T-cell (primary cell): ENCODE measurements around the gene PFKFB3. TPM values are rescaled to one million over a fixed set of nuclear protein-coding genes. Genes with fewer than 3 reads are reported as not detected.
A peak's percentile ranks its signal among the peaks of the same experiment; 100 is the strongest.

ENCODE experiments used
- ATAC-seq, 4 experiments: fragments of 200-7000 bp in 3 of 4; fragments of 150-1000 bp in 1 of 4; cut with Tn5 transposase; replicated peaks in 1 of 4; 1 replicate in 3 of 4; 2 replicates in 1 of 4; pipeline ENCODE4 v1.10.0; 2021; ENCODE audit warnings: moderate library complexity in 3 of 4, mild to moderate bottlenecking in 2 of 4, moderate number of reproducible peaks in 1 of 4
- CTCF ChIA-PET, 2 donors: fragments of 300-600 bp; sonication (Branson Sonifier 250); formaldehyde crosslinking; loops; one replicate each; lab custom pipeline; 2022; ENCODE audit warnings: antibody characterized with exemption in 2 of 2; lab: Charles Lee
- POLR2A ChIA-PET, 2 donors: fragments of 300-600 bp; sonication (Branson Sonifier 250); formaldehyde crosslinking; loops; one replicate each; lab custom pipeline; 2022; ENCODE audit warnings: antibody characterized with exemption in 2 of 2; lab: Charles Lee
- DNase-seq, 35 experiments: peaks; one replicate each; pipeline versions ENCODE4 v3.0.0 to v3.0.0-alpha.2; 2013 to 2023
- H3K27ac ChIP-seq: one replicate; pipeline ENCODE4 v1.5.1; 2013; ENCODE audit warnings: low read length
- H3K27me3 ChIP-seq, 2 experiments: replicated peaks in 1 of 2; 1 replicate in 1 of 2; 2 replicates in 1 of 2; pipeline versions ENCODE4 v1.6.1 to v1.7.0; 2013; ENCODE audit warnings: low read length in 1 of 2, mixed read lengths in 1 of 2; ENCODE audit not compliant: control insufficient read depth in 2 of 2, insufficient read depth in 2 of 2; ENCODE audit errors: extremely low read depth in 1 of 2
- H3K36me3 ChIP-seq, 2 donors: 1 replicate in 1 of 2; 2 replicates in 1 of 2; pipeline versions ENCODE4 v1.6.1 to v1.7.0; 2013; ENCODE audit warnings: low read length in 1 of 2; ENCODE audit not compliant: control insufficient read depth in 2 of 2, insufficient read depth in 1 of 2; ENCODE audit errors: extremely low read depth in 1 of 2
- H3K4me1 ChIP-seq, 2 experiments: 1 replicate in 1 of 2; 2 replicates in 1 of 2; pipeline versions ENCODE4 v1.6.1 to v1.7.0; 2013; ENCODE audit warnings: low read length in 2 of 2, mixed read lengths in 1 of 2; ENCODE audit not compliant: insufficient read depth in 2 of 2, control insufficient read depth in 1 of 2; ENCODE audit errors: extremely low read depth in 1 of 2
- H3K4me3 ChIP-seq, 2 donors: 1 replicate in 1 of 2; 2 replicates in 1 of 2; pipeline versions ENCODE4 v1.5.1 to v1.7.0; 2013; ENCODE audit warnings: mild to moderate bottlenecking in 2 of 2, low read length in 1 of 2, moderate library complexity in 1 of 2; ENCODE audit not compliant: control insufficient read depth in 1 of 2; ENCODE audit errors: extremely low read depth in 1 of 2
- H3K9me3 ChIP-seq: 2 replicates; pipeline ENCODE4 v1.7.0; 2013
- H3K27ac Mint-ChIP-seq, 2 donors: one replicate each; pipeline ENCODE4 v1.8.0; 2020 to 2021; ENCODE audit warnings: mild to moderate bottlenecking in 2 of 2, mixed read lengths in 2 of 2
- H3K27me3 Mint-ChIP-seq, 2 donors: one replicate each; pipeline ENCODE4 v1.8.0; 2021 to 2022; ENCODE audit warnings: mixed read lengths in 2 of 2
- H3K36me3 Mint-ChIP-seq: one replicate; pipeline ENCODE4 v1.8.0; 2021; ENCODE audit warnings: mixed read lengths
- H3K4me1 Mint-ChIP-seq, 3 donors: one replicate each; pipeline ENCODE4 v1.8.0; 2020 to 2022; ENCODE audit warnings: mixed read lengths in 3 of 3, mild to moderate bottlenecking in 1 of 3
- H3K4me3 Mint-ChIP-seq, 3 donors: one replicate each; pipeline ENCODE4 v1.8.0; 2020 to 2022; ENCODE audit warnings: mild to moderate bottlenecking in 3 of 3, mixed read lengths in 3 of 3, moderate library complexity in 3 of 3
- H3K9me3 Mint-ChIP-seq, 3 donors: one replicate each; pipeline ENCODE4 v1.8.0; 2020 to 2022; ENCODE audit warnings: mixed read lengths in 3 of 3
- WGBS: methylation state at CpG from one replicate; pipeline ENCODE4 v1.1.5; 2013; ENCODE audit warnings: missing lambda C conversion rate; ENCODE audit not compliant: insufficient coverage; 5-methylcytosine and 5-hydroxymethylcytosine counted together
- total RNA-seq, 35 experiments: library from RNA in 6 of 35; stranded (reverse) in 6 of 35; fragments of 120-200 nt in 1 of 35; gene quantifications; one replicate each; pipeline versions ENCODE4 v1.2.1 to v1.2.4 and lab custom pipeline; 2013 to 2026

PFKFB3 gene
- total RNA-seq, 5 donors from 2014 or later (not counting 1 experiment from before 2014, with no cell fraction given), result 48.7 to 99.2 (median 93.9) TPM

GRCh38 chr10:6267941-6268340, 65.2 kb downstream of the PFKFB3 start:
- ChIA-PET POLR2A (interaction anchor here in 1 of 2 donors (0.6 kb wide), 1 partner anchor 33 kb away, joined by 3 read pairs; no protein-coding TSS in a partner anchor), CTCF (no interaction called here)
- DNase-seq (no peak), ATAC-seq (no peak)
- H3K36me3 Mint-ChIP-seq, result no peaks in the 10 kb centered on the region
- H3K27ac Mint-ChIP-seq, result peak overlapping the region; percentile 27 to 58
- Histone ChIP-seq H3K27ac (no peak overlapping the region), H3K27me3 (no peaks in the 10 kb centered on the region), H3K4me3 (no peak overlapping the region), H3K4me1 (peaks cover 6 to 33% of the 10 kb centered on the region in 2 experiments), H3K9me3 (no peaks in the 10 kb centered on the region), H3K36me3 (no peaks in the 10 kb centered on the region)
- WGBS, result 100% methylated on average over 1 of the region's 6 CpGs
- peaks cover 26 to 44% (median 42%) of the 10 kb centered on the region in 3 donors for H3K4me1 Mint-ChIP-seq
- H3K4me3 Mint-ChIP-seq, result no peak overlapping the region
- H3K9me3 Mint-ChIP-seq, result peaks cover 0 to 4% (median 0%) of the 10 kb centered on the region in 3 donors
- no peaks in the 10 kb centered on the region for H3K27me3 Mint-ChIP-seq

- Histone ChIP-seq H3K9me3 (no peaks in the 10 kb centered on the region), H3K36me3 (no peaks in the 10 kb centered on the region), H3K4me3 (no peak overlapping the region), H3K4me1 (peaks cover 6 to 33% of the 10 kb centered on the region in 2 experiments), H3K27ac (peak overlapping the region; percentile 90), H3K27me3 (no peaks in the 10 kb centered on the region)
- peak overlapping the region; percentile 91 to 95 for H3K27ac Mint-ChIP-seq
- 100% methylated on average over 1 of the region's 2 CpGs for WGBS
- peaks cover 26 to 52% (median 47%) of the 10 kb centered on the region in 3 donors for H3K4me1 Mint-ChIP-seq
- H3K9me3 Mint-ChIP-seq, result no peaks in the 10 kb centered on the region
- CTCF ChIA-PET, result interaction anchor here in 1 of 2 donors (0.9 kb wide), 1 partner anchor 140 kb away, joined by 4 read pairs; no protein-coding TSS in a partner anchor
- ATAC-seq, result no peak
- no peaks in the 10 kb centered on the region for H3K27me3 Mint-ChIP-seq
- POLR2A ChIA-PET, result interaction anchor here in 1 of 2 donors (0.5 to 0.6 kb wide), 2 partner anchors 22 to 137 kb away, joined by 3 to 8 read pairs; no protein-coding TSS in a partner anchor
- DNase-seq, result no peak
- H3K4me3 Mint-ChIP-seq, result peak overlapping the region in 1 of 3 donors; percentile 2
- H3K36me3 Mint-ChIP-seq, result no peaks in the 10 kb centered on the region
Observed at GRCh38 chr10:6269432-6269831, 66.7 kb downstream of the PFKFB3 start.

- no peaks in the 10 kb centered on the region for H3K27me3 ChIP-seq
- H3K9me3 ChIP-seq, result no peaks in the 10 kb centered on the region
- no peaks in the 10 kb centered on the region for H3K36me3 ChIP-seq
- Mint-ChIP-seq H3K4me3 (peak overlapping the region; percentile 7 to 36 (median 36)), H3K4me1 (peaks cover 29 to 56% (median 53%) of the 10 kb centered on the region in 3 donors), H3K9me3 (no peaks in the 10 kb centered on the region), H3K27me3 (no peaks in the 10 kb centered on the region), H3K27ac (peak overlapping the region; percentile 91 to 95), H3K36me3 (no peaks in the 10 kb centered on the region)
- H3K4me3 ChIP-seq, result no peak overlapping the region
- peak; percentile 31 to 86 (median 68) for DNase-seq
- H3K27ac ChIP-seq, result peak overlapping the region; percentile 90
- 29% methylated on average over 7 of the region's 20 CpGs for WGBS
- CTCF ChIA-PET, result interaction anchor here (0.6 to 0.9 kb wide), 3 partner anchors 35 to 140 kb away, joined by 3 to 4 read pairs (median 4); partner anchors contain the start of gene PFKFB3 (in 1 of the 2)
- ATAC-seq, result peak; percentile 80 to 85 (median 82)
- peaks cover 6 to 40% of the 10 kb centered on the region in 2 experiments for H3K4me1 ChIP-seq
- POLR2A ChIA-PET, result interaction anchor here in 1 of 2 donors (0.6 kb wide), 2 partner anchors 127 to 170 kb away, joined by 4 read pairs; no protein-coding TSS in a partner anchor
Observed at GRCh38 chr10:6269953-6270867, 67.5 kb downstream of the PFKFB3 start.

- POLR2A ChIA-PET, result no interaction called here
- Mint-ChIP-seq H3K9me3 (no peaks in the 10 kb centered on the region), H3K4me3 (peak overlapping the region; percentile 7 to 36 (median 36))
Observed at GRCh38 chr10:6270951-6271350, 68.2 kb downstream of the PFKFB3 start.

GRCh38 chr10:6271663-6272062, 68.9 kb downstream of the PFKFB3 start:
- DNase-seq (no peak), ATAC-seq (no peak)
- H3K27me3 Mint-ChIP-seq, result no peaks in the 10 kb centered on the region
- Histone ChIP-seq H3K36me3 (no peaks in the 10 kb centered on the region), H3K27ac (peak overlapping the region; percentile 90), H3K27me3 (no peaks in the 10 kb centered on the region), H3K4me1 (peaks cover 6 to 47% of the 10 kb centered on the region in 2 experiments), H3K9me3 (no peaks in the 10 kb centered on the region), H3K4me3 (no peak overlapping the region)
- ChIA-PET CTCF (interaction anchor here in 1 of 2 donors (0.6 kb wide), 1 partner anchor 1496 kb away, joined by 4 read pairs; no protein-coding TSS in a partner anchor), POLR2A (no interaction called here)
- no peaks in the 10 kb centered on the region for H3K36me3 Mint-ChIP-seq
- H3K4me3 Mint-ChIP-seq, result no peak overlapping the region
- peak overlapping the region; percentile 91 to 95 for H3K27ac Mint-ChIP-seq
- WGBS, result 100% methylated on average over 1 of the region's 3 CpGs
- H3K4me1 Mint-ChIP-seq, result peaks cover 38 to 67% (median 64%) of the 10 kb centered on the region in 3 donors
- H3K9me3 Mint-ChIP-seq, result no peaks in the 10 kb centered on the region

More at GRCh38 chr10:6270951-6271350, 68.2 kb downstream of the PFKFB3 start:
- DNase-seq, result peak in 1 of 35 experiments; percentile 22
- CTCF ChIA-PET, result interaction anchor here in 1 of 2 donors (0.6 kb wide), 1 partner anchor 1495 kb away, joined by 4 read pairs; no protein-coding TSS in a partner anchor
- WGBS, result 83% methylated on average over 6 of the region's 7 CpGs
- H3K4me3 ChIP-seq, result no peak overlapping the region
- peaks cover 6 to 47% of the 10 kb centered on the region in 2 experiments for H3K4me1 ChIP-seq
- peaks cover 37 to 64% (median 61%) of the 10 kb centered on the region in 3 donors for H3K4me1 Mint-ChIP-seq
- H3K27ac Mint-ChIP-seq, result peak overlapping the region; percentile 91 to 95
- H3K27me3 ChIP-seq, result no peaks in the 10 kb centered on the region
- H3K27me3 Mint-ChIP-seq, result no peaks in the 10 kb centered on the region
- ATAC-seq, result no peak
- no peaks in the 10 kb centered on the region for H3K9me3 ChIP-seq
- no peaks in the 10 kb centered on the region for H3K36me3 ChIP-seq
- H3K36me3 Mint-ChIP-seq, result no peaks in the 10 kb centered on the region
- H3K27ac ChIP-seq, result peak overlapping the region; percentile 90

- ChIA-PET POLR2A (no interaction called here), CTCF (no interaction called here)
- Mint-ChIP-seq H3K4me1 (peaks cover 38 to 68% (median 63%) of the 10 kb centered on the region in 3 donors), H3K27ac (peak overlapping the region; percentile 66 to 91), H3K36me3 (no peaks in the 10 kb centered on the region), H3K9me3 (no peaks in the 10 kb centered on the region), H3K27me3 (no peaks in the 10 kb centered on the region), H3K4me3 (no peak overlapping the region)
- H3K9me3 ChIP-seq, result no peaks in the 10 kb centered on the region
- ATAC-seq, result no peak
- peaks cover 6 to 47% of the 10 kb centered on the region in 2 experiments for H3K4me1 ChIP-seq
- no peak overlapping the region for H3K27ac ChIP-seq
- H3K4me3 ChIP-seq, result no peak overlapping the region
- no peaks in the 10 kb centered on the region for H3K36me3 ChIP-seq
- no peaks in the 10 kb centered on the region for H3K27me3 ChIP-seq
- WGBS, result 92% methylated on average over 6 of the region's 10 CpGs
- DNase-seq, result no peak
Observed at GRCh38 chr10:6272126-6272525, 69.4 kb downstream of the PFKFB3 start.
